Measurements from ENCODE around the gene KRT17. TPM values are rescaled to one million over a fixed set of nuclear protein-coding genes. Genes with fewer than 3 reads are reported as not detected.

KRT17 gene
- total RNA-seq, 2 experiments from 2014 or later = not detected

DNA sequence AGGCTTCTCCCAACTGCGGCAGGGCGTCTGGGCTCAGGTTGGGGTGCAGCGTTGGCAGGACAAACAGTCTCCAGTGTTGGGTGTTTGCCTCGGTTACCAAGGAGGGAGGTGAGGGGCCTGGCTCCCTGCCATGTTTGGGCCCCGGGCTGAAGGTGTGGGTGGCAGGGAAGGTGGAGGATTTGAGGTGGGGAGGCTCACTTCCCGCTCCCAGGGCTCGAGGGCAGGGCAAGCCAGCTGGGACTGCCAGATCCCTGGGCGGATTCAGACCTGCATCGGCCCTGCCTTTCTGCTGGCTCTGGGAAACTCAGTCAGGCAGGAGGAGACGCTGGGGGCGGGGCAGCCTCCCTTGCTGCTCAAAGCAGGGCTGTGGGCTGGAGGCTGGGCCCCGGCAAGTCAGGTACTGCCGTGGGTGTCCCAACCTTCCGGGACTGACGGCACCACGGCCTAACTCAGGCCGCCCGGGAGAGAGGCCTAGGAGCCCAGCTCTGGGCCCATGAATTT is 31.3 kb upstream of the KRT17 start:
- Mint-ChIP-seq H3K4me1 (ENCODE audit: low read depth) (no peaks in the 10 kb centered on the region), H3K9me3 (no peaks in the 10 kb centered on the region), H3K27ac (no peak overlapping the region), H3K36me3 (ENCODE audit: low read depth) (no peaks in the 10 kb centered on the region), H3K27me3 (no peaks in the 10 kb centered on the region), H3K4me3 (no peak overlapping the region)
- DNase-seq (no peak), ATAC-seq (ENCODE audit: poor library complexity) (no peak)
- Histone ChIP-seq H3K36me3 (ENCODE audit: insufficient read depth, low read length) (no peaks in the 10 kb centered on the region), H3K4me3 (ENCODE audit: low read length) (no peak overlapping the region), H3K9me3 (ENCODE audit: control insufficient read depth in 1 of 2, insufficient read depth in 1 of 2, low read length in 2 of 2) (no peaks in the 10 kb centered on the region), H3K4me1 (ENCODE audit: insufficient read depth, low read length) (no peaks in the 10 kb centered on the region), H3K27me3 (ENCODE audit: control insufficient read depth in 1 of 2, insufficient read depth in 2 of 2, low read length in 2 of 2) (no peaks in the 10 kb centered on the region), H3K27ac (ENCODE audit: low read depth in 1 of 2, low read length in 2 of 2) (no peak overlapping the region)
- intact Hi-C loops (cut with DNase I, micrococcal nuclease) = no loop called here
- CTCF ChIA-PET = no interaction called here
- POLR2A ChIA-PET = no interaction called here
- no peak for TF ChIP-seq CTCF (IDR thresholded peaks at IDR 0.05)

DNA sequence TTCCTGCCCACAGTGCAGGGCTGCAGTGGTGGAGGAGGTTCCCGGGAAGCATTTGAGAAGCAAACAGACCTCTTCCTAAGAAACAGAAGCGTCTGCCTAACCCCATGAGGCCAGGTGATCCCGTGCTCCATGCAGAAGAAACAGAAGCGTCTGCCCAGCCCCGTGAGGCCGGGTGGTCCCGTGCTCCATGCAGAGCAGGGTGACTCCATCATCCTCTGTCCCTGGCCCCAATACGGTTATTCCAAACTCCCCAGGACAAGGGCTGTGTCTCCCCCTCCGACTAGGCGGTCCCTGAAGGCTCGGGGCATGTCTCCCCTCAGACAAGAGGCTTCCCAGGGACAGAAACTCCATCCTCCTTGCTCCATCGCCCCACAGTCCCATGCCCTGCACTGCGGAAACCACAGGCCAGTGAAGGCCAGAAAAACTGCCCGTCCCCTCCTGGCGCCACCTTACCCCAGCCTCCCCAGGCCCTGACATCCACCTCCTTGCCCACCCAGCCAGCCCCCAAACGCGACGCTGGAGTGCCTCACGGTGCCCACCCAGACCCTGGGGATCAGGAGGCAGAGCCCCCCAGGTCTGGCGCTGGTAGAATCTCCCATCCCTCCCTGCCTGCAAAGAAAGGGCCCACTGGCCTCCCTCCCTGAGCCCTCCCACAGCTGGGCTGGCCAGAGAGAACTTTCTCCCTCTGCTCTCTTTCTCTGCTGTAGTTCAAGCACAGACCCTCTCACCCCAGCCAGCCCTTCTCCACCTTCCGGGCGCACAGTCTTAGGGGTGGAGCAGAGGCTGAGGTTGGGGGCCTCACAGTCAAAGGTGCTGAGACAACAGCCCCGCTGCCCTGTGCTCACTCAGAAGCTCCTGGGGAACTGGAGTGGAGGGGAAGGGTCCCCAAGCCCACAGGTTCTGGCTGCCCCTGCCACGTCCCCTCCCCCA is 30.6 kb upstream of the KRT17 start:
- H3K27me3 Mint-ChIP-seq = no peaks in the 10 kb centered on the region
- Histone ChIP-seq H3K9me3 (ENCODE audit: control insufficient read depth in 1 of 2, insufficient read depth in 1 of 2, low read length in 2 of 2) (no peaks in the 10 kb centered on the region), H3K36me3 (ENCODE audit: insufficient read depth, low read length) (no peaks in the 10 kb centered on the region), H3K4me3 (ENCODE audit: low read length) (no peak overlapping the region), H3K27ac (ENCODE audit: low read depth in 1 of 2, low read length in 2 of 2) (no peak overlapping the region), H3K27me3 (ENCODE audit: control insufficient read depth in 1 of 2, insufficient read depth in 2 of 2, low read length in 2 of 2) (no peaks in the 10 kb centered on the region), H3K4me1 (ENCODE audit: insufficient read depth, low read length) (no peaks in the 10 kb centered on the region)
- ChIA-PET POLR2A (interaction anchor here (0.9 kb wide), 1 partner anchor 11 kb away, joined by 4 read pairs; no protein-coding TSS in a partner anchor), CTCF (interaction anchor here (1.4 to 1.6 kb wide), 2 partner anchors 8 to 11 kb away, joined by 3 to 11 read pairs; no protein-coding TSS in a partner anchor)
- no peak for TF ChIP-seq CTCF (IDR thresholded peaks at IDR 0.05)
- H3K27ac Mint-ChIP-seq = no peak overlapping the region
- no peaks in the 10 kb centered on the region for H3K9me3 Mint-ChIP-seq
- no peak for ATAC-seq (ENCODE audit: poor library complexity)
- no peaks in the 10 kb centered on the region for H3K36me3 Mint-ChIP-seq (ENCODE audit: low read depth)
- H3K4me1 Mint-ChIP-seq (ENCODE audit: low read depth) = no peaks in the 10 kb centered on the region
- intact Hi-C loops (cut with DNase I, micrococcal nuclease) = no loop called here
- DNase-seq = no peak
- H3K4me3 Mint-ChIP-seq = no peak overlapping the region

GRCh38 chr17:41653892-41654677 is 29.7 kb upstream of the KRT17 start:
- no peak for DNase-seq
- no peak overlapping the region for H3K27ac Mint-ChIP-seq
- H3K36me3 Mint-ChIP-seq (ENCODE audit: low read depth) = no peaks in the 10 kb centered on the region
- intact Hi-C loops (cut with DNase I, micrococcal nuclease) = no loop called here
- H3K4me3 Mint-ChIP-seq = no peak overlapping the region
- no peak for TF ChIP-seq CTCF (IDR thresholded peaks at IDR 0.05)
- no peaks in the 10 kb centered on the region for H3K27me3 ChIP-seq (ENCODE audit: control insufficient read depth in 1 of 2, insufficient read depth in 2 of 2, low read length in 2 of 2)
- ChIA-PET POLR2A (interaction anchor here (0.9 kb wide), 1 partner anchor 12 kb away, joined by 4 read pairs; no protein-coding TSS in a partner anchor), CTCF (interaction anchor here (1.4 to 1.6 kb wide), 2 partner anchors 9 to 12 kb away, joined by 3 to 11 read pairs; no protein-coding TSS in a partner anchor)
- no peak overlapping the region for H3K27ac ChIP-seq (ENCODE audit: low read depth in 1 of 2, low read length in 2 of 2)
- H3K27me3 Mint-ChIP-seq = no peaks in the 10 kb centered on the region
- H3K4me1 ChIP-seq (ENCODE audit: insufficient read depth, low read length) = no peaks in the 10 kb centered on the region
- H3K9me3 ChIP-seq (ENCODE audit: control insufficient read depth in 1 of 2, insufficient read depth in 1 of 2, low read length in 2 of 2) = no peaks in the 10 kb centered on the region
- H3K36me3 ChIP-seq (ENCODE audit: insufficient read depth, low read length) = no peaks in the 10 kb centered on the region
- H3K4me1 Mint-ChIP-seq (ENCODE audit: low read depth) = no peaks in the 10 kb centered on the region
- ATAC-seq (ENCODE audit: poor library complexity) = no peak
- H3K4me3 ChIP-seq (ENCODE audit: low read length) = no peak overlapping the region
- H3K9me3 Mint-ChIP-seq = no peaks in the 10 kb centered on the region

Measured in CD4-positive, alpha-beta T cell (primary cell).